HG03196 (cell line): ENCODE data around the gene KLHL36.
"Not testable (repeated sequence)": the region's sequence is repeated elsewhere in the genome, so short reads cannot be mapped to it uniquely, and the experiment has no call there.

Experiments used
- ATAC-seq: cut with Tn5 transposase; IDR thresholded peaks from one replicate; pipeline ENCODE4 v1.9.1; 2021; ENCODE audit not compliant: unreplicated experiment

Gene KLHL36

GRCh38 chr16:84690088-84690819 lies 41.9 kb downstream of the KLHL36 start:
- no peak for ATAC-seq

- ATAC-seq: no peak
These were observed 44.3 kb downstream of the KLHL36 start for GRCh38 chr16:84692451-84693214.

GRCh38 chr16:84693869-84694268 lies 45.6 kb downstream of the KLHL36 start:
- ATAC-seq: not testable (repeated sequence)

- ATAC-seq: no peak
These were observed 46.7 kb downstream of the KLHL36 start for GRCh38 chr16:84694980-84695379.

GRCh38 chr16:84699147-84699711 lies 50.9 kb downstream of the KLHL36 start:
- ATAC-seq: no peak

GRCh38 chr16:84699712-84700445 lies 51.6 kb downstream of the KLHL36 start, which contains the start of gene USP10:
Gene USP10 (plus strand): TSS chr16:84700000. CDS start chr16:84700091, 91 bp downstream.
- ATAC-seq: peak; percentile 71

GRCh38 chr16:84700446-84701300 lies 52.4 kb downstream of the KLHL36 start:
- ATAC-seq: peak; percentile 22

- ATAC-seq: no peak
These were observed 55.4 kb downstream of the KLHL36 start for GRCh38 chr16:84703681-84704080.

- no peak for ATAC-seq
These were observed 55.9 kb downstream of the KLHL36 start for GRCh38 chr16:84704253-84704652.

GRCh38 chr16:84706856-84707255 lies 58.5 kb downstream of the KLHL36 start:
- no peak for ATAC-seq

GRCh38 chr16:84709609-84710008 lies 61.3 kb downstream of the KLHL36 start:
- no peak for ATAC-seq

- no peak for ATAC-seq
These were observed 62.4 kb downstream of the KLHL36 start for GRCh38 chr16:84710686-84711085.
